Measurements from ENCODE around the gene DOCK6. TPM values are rescaled to one million over a fixed set of nuclear protein-coding genes. Genes with fewer than 3 reads are reported as not detected.
A peak's percentile ranks its signal among the peaks of the same experiment; 100 is the strongest.

DOCK6 gene
- polyA plus RNA-seq, 5 donors = 55.4 to 95.2 (median 77.7) TPM

DNA sequence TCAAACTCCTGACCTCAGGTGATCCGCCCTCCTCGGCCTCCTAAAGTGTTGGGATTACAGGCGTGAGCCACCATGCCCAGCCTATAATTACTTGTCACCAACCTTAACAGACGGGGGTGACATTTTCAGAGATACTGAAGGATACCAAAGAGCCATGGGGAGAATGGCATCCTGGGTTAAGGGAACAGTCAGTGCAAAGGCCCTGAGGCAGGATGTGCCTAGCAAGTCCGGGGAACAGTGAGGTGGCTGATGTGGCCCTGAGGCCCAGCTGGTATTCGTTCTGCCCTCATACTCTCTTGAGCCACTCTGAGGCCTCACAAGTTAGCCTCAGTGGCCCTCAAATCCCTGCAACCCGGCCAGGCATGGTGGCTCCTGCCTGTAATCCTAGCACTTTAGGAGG, 37.9 kb downstream of the DOCK6 start:
- DNase-seq = no peak

GRCh38 chr19:11223200-11223599, 39.1 kb downstream of the DOCK6 start:
- no peak for DNase-seq

DNA sequence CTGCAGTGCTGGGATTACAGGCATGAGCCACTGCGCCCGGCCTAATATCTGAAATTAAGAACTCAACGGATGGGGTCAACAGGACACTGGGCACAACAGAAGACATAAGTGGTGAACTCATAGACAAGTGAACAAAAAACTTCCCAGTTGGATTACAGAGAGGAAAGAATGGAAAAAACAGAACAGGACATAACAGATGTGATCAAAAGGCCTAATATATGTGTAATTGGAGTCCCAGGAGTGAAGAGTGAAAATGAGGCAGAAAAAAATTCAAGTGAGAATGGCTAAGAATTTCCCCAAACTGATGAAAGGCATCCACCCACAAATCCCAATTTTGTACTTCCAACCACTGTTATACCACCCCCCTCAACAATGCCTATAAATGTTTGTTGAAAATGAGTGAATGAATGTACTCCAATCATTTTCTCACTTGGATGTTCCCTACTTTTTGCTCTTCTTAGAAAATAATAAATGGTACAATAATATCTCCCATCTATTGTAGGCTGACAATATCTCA, 41.2 kb downstream of the DOCK6 start:
- DNase-seq = no peak

GRCh38 chr19:11214387-11214786, 47.9 kb downstream of the DOCK6 start:
- no peak for DNase-seq

DNA sequence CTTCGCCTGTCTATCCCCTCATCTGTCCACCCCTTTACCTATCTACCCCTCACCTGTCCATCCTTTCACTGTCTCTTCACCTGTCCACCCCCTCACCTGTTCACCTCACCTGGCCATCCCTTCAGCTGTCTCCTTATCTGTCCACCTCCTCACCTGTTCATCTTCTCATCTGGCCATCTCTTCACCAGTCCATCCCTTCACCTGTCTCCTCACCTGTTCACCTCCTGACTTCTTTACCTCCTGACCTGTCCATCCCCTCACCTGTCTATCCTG, 51.7 kb downstream of the DOCK6 start:
- no peak for DNase-seq

DNA sequence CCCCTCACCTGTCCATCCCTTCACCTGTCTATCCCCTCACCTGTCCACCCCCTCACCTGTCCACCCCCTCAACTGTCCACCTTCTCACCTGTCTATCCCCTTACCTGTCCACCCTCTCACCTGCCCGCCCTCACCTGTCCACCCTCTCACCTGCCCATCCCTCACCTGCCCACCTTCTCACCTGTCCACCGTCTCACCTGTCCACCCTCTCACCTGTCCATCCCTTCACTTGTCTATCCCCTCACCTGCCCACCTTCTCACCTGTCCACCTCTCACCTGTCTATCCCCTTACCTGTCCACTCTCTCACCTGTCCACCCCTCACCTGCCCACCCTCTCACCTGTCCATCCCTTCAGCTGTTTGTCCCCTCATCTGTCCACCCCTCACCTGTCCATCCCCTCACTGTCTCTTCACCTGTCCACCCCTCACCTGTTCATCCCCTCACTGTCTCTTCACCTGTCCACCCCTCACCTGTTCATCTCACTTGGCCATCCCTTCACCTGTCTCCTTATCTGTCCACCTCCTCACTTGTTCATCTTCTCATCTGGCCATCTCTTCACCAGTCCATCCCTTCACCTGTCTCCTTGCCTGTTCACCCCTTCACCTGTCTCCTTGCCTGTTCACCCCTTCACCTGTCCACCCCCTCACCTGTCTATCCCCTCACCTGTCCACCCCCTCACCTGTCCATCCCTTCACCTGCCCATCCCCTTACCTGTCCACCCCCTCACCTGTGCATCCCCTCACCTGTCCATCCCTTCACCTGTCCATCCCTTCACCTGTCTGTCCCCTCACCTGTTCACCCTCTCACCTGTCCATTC, 52.3 kb downstream of the DOCK6 start:
- no peak for DNase-seq

- DNase-seq = no peak
Measured at GRCh38 chr19:11208561-11209471, 53.5 kb downstream of the DOCK6 start.

- DNase-seq = no peak
Measured at GRCh38 chr19:11205939-11206570, 56.3 kb downstream of the DOCK6 start.

DNA sequence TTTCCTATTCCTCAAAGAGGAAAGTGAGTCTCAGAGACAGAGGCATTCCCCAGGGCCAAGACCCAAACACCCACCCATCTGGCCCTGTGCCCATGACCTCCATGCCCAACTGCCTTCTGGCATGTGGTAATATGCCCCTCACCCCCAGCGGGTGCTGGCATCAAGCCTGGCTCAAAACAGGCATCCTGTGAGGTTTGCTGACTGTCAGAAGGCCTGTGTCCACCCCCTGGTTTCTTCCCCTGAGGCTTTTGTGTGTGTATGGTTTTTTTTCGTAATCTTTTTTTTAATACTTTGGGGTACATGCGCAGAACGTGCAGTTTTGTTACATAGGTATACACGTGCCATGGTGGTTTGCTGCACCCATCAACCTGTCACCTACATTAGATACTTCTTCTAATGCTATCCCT, 57.4 kb downstream of the DOCK6 start:
- no peak for DNase-seq

- DNase-seq = no peak
Measured at GRCh38 chr19:11204076-11204602, 58.2 kb downstream of the DOCK6 start.

- peak; percentile 94 for DNase-seq
Measured at GRCh38 chr19:11203194-11204075, 58.9 kb downstream of the DOCK6 start.

GRCh38 chr19:11202488-11203193, 59.7 kb downstream of the DOCK6 start:
- no peak for DNase-seq

GRCh38 chr19:11201791-11202190, 60.5 kb downstream of the DOCK6 start:
- DNase-seq = no peak

DNA sequence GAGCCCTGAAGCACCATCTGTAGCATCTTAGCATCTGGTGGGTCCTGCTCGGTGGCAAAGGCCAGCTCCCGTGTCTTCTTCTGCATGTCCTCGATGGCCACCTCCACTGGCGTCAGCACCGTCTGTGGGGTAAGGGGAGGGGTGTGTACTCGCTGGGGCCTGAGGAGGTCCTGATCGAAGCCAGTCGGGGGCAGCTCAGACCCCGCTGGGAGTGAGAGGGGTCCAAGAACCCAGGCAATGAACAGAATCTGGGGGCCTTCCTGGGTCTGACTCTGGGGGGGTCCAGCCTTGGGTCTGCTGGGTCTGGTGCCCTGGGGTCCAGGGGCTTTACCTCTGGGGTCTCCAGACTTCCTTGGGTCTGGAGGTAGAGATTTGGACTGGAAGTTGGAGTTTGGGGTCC, 61.4 kb downstream of the DOCK6 start:
- DNase-seq = no peak

DNA sequence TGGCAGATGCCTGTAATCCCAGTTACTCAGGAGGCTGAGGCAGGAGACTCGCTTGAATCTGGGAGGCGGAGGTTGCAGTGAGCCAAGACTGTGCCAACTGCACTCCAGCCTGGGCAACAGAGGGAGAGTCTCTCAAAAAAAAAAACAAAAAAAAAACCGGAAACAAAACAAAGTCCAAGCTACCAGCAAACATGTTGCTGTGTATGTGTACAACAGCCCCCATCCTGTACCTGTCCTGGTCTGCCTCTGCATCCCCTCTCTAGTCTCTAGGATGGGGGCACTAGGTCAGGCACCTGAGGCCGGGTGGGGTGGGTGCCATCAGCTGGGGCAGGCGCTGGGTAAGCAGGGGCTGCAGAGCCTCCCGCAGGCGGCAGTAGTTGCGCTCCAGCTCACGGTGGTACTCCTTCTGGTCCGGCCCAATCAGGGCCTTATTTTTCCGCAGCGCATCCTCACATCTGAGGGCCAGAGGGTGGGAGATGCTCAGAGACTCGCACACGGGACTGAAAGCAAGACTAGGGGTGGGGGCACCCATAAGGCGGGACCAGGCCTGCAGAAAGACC, 62.2 kb downstream of the DOCK6 start:
- DNase-seq = no peak

GRCh38 chr19:11199517-11199916, 62.8 kb downstream of the DOCK6 start:
- DNase-seq = no peak

DNA sequence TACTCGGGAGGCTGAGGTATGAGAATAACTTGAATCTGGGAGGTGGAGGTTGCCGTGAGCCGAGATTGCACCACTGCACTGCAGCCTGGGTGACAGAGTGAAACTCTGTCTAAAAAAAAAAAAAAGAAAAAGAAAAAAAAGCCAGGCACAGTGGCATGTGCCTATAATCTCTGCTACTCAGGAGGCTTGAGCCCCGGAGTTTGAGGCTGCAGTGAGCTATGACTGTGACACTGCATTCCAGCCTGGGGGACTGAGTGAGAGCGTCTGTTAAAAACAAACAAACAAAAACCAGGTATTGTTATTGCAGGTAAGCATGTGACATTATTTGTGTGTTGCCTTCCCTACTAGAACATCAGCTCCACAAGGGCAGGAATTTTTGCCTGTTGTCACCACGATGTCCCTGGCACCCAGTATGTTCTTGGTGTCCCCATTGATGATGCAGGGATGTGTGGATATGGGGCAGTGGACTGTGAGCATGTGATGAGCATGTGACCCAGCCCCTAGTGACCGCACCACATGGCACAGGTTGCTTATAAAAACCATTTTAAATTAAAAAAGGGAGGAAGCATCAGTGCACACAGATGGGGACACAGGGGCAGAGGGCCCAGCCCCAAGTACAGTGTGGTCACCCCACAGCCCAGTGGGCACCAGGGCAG, 63.4 kb downstream of the DOCK6 start:
- DNase-seq = no peak

DNA sequence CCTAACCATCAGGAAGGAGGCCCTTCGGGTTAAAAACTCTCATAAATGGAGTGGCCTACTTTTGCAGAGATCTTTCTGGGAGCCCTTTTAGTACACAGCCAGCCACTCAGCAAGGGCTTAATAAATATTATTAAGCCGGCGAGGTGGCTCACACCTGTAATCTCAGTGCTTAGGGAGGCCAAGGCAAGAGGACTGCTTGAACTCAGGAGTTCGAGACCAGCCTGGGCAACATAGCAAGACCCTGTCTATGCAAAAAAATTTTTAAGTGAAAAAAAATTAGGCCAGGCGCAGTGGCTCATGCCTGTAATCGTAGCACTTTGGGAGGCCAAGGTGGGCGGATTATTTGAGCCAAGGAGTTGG, 64.2 kb downstream of the DOCK6 start:
- DNase-seq = no peak

- DNase-seq = peak; percentile 86 to 89
Measured at GRCh38 chr19:11197291-11198174, 64.8 kb downstream of the DOCK6 start, which contains the start of gene KANK2. TSS of gene KANK2 (minus strand) at chr19:11197545. CDS start at chr19:11194511, 3,034 bp downstream.

Data from right lung (tissue), 5 donors.